HEK293 (cell line): ENCODE measurements around the gene PRSS22.

Experiments used
- CTCF ChIA-PET: fragments of 350-600 bp; formaldehyde crosslinking; extraction: SDS; loops from one replicate; lab custom pipeline; 2021; ENCODE audit warnings: antibody characterized with exemption; lab: Yijun Ruan, JAX
- POLR2A ChIA-PET: fragments of 300-600 bp; formaldehyde crosslinking; extraction: SDS; loops from one replicate; lab custom pipeline; 2020; ENCODE audit warnings: antibody characterized with exemption, inconsistent platforms; lab: Yijun Ruan, JAX
- H3K27ac ChIP-seq: fragments of 200-500 bp; sonication (Bioruptor generic); 2 replicates; pipeline ENCODE4 v1.5.1; 2014; ENCODE audit warnings: low read depth, low read length, control low read depth, inconsistent platforms; ENCODE audit errors: extremely low read depth
- H3K36me3 ChIP-seq, 2 experiments: fragments of 200-500 bp in 1 of 2; sonication (Bioruptor generic) in 1 of 2; 1 replicate in 1 of 2; 2 replicates in 1 of 2; pipeline ENCODE4 v1.5.1; 2014 to 2017; ENCODE audit warnings: inconsistent platforms in 2 of 2, low read length in 2 of 2; ENCODE audit not compliant: control insufficient read depth in 2 of 2, insufficient read depth in 1 of 2
- H3K4me1 ChIP-seq: fragments of 200-500 bp; sonication (Bioruptor generic); 2 replicates; pipeline ENCODE4 v1.5.1; 2014; ENCODE audit warnings: mild to moderate bottlenecking, low read length, inconsistent platforms; ENCODE audit not compliant: control insufficient read depth, insufficient read depth
- H3K4me3 ChIP-seq: 2 replicates; pipeline ENCODE4 v1.5.1; 2011; ENCODE audit warnings: low read depth, mild to moderate bottlenecking, control low read depth, low read length, moderate library complexity
- H3K9me3 ChIP-seq: fragments of 200-500 bp; sonication (Bioruptor generic); 2 replicates; pipeline ENCODE4 v1.5.1; 2014; ENCODE audit warnings: low read depth, low read length, inconsistent platforms; ENCODE audit not compliant: control insufficient read depth, insufficient read depth
- PRDM1 ChIP-seq: fragments of 450-650 bp; formaldehyde crosslinking; IDR thresholded peaks from 2 replicates; pipeline ENCODE4; 2016; ENCODE audit warnings: missing biosample characterization, missing genetic modification characterization
- SCRT1 ChIP-seq: fragments of 450-650 bp; formaldehyde crosslinking; IDR thresholded peaks from 2 replicates; pipeline ENCODE4 v1.5.1; 2016; ENCODE audit warnings: missing biosample characterization, missing genetic modification characterization, borderline replicate concordance
- ZFHX2 ChIP-seq: fragments of 450-650 bp; formaldehyde crosslinking; conservative IDR thresholded peaks from 2 replicates; pipeline ENCODE4 v1.5.1; 2016; ENCODE audit warnings: missing biosample characterization, missing genetic modification characterization
- ZNF169 ChIP-seq: fragments of 450-650 bp; formaldehyde crosslinking; IDR thresholded peaks from 2 replicates; pipeline ENCODE4 v1.5.1; 2016; ENCODE audit warnings: missing biosample characterization, missing genetic modification characterization
- ZNF174 ChIP-seq: fragments of 450-650 bp; formaldehyde crosslinking; IDR thresholded peaks from 2 replicates; pipeline ENCODE4 v1.5.0; 2017; ENCODE audit warnings: missing biosample characterization, mild to moderate bottlenecking, missing genetic modification characterization
- ZNF221 ChIP-seq: fragments of 450-650 bp; formaldehyde crosslinking; IDR thresholded peaks from 2 replicates; pipeline ENCODE4 v1.5.1; 2017; ENCODE audit warnings: missing biosample characterization, missing genetic modification characterization, borderline replicate concordance
- ZNF274 ChIP-seq, 2 experiments: fragments of 200-500 bp in 1 of 2; fragments of 450-650 bp in 1 of 2; sonication (Bioruptor generic) in 1 of 2; formaldehyde crosslinking in 1 of 2; IDR thresholded peaks; 2 replicates each; pipeline versions ENCODE4 v1.5.1 to v1.6.1; 2014 to 2016; ENCODE audit warnings: borderline replicate concordance in 1 of 2, inconsistent platforms in 1 of 2, low read length in 1 of 2, missing biosample characterization in 1 of 2, missing genetic modification characterization in 1 of 2
- ZNF423 ChIP-seq: fragments of 450-650 bp; formaldehyde crosslinking; IDR thresholded peaks from 2 replicates; pipeline ENCODE4 v1.5.1; 2016; ENCODE audit warnings: missing biosample characterization, missing genetic modification characterization
- ZNF514 ChIP-seq: fragments of 450-650 bp; formaldehyde crosslinking; IDR thresholded peaks from 2 replicates; pipeline ENCODE4 v1.5.1; 2016; ENCODE audit warnings: missing biosample characterization, missing genetic modification characterization
- ZNF610 ChIP-seq: fragments of 450-650 bp; formaldehyde crosslinking; IDR thresholded peaks from 2 replicates; pipeline ENCODE4 v1.5.1; 2016; ENCODE audit warnings: missing biosample characterization, missing genetic modification characterization, borderline replicate concordance
- ZNF76 ChIP-seq: fragments of 450-650 bp; formaldehyde crosslinking; IDR thresholded peaks from 2 replicates; pipeline ENCODE4; 2016; ENCODE audit warnings: low read depth, missing biosample characterization, missing genetic modification characterization, borderline replicate concordance
- ZNF792 ChIP-seq: fragments of 450-650 bp; formaldehyde crosslinking; IDR thresholded peaks from 2 replicates; pipeline ENCODE4 v1.5.1; 2016; ENCODE audit warnings: missing biosample characterization, missing genetic modification characterization
- ZNF830 ChIP-seq: fragments of 450-650 bp; IDR thresholded peaks from 2 replicates; pipeline ENCODE4 v1.5.0; 2018; ENCODE audit warnings: missing biosample characterization, missing genetic modification characterization, low read depth, mild to moderate bottlenecking, moderate library complexity
- ZNF837 ChIP-seq: fragments of 450-650 bp; formaldehyde crosslinking; IDR thresholded peaks from 2 replicates; pipeline ENCODE4 v1.5.1; 2016; ENCODE audit warnings: missing biosample characterization, missing genetic modification characterization
- ZSCAN16 ChIP-seq: fragments of 450-650 bp; formaldehyde crosslinking; IDR thresholded peaks from 2 replicates; pipeline ENCODE4 v1.5.1; 2016; ENCODE audit warnings: missing biosample characterization, missing genetic modification characterization
- TF ChIP-seq, protein P1 (sequence below): fragments of 450-650 bp; formaldehyde crosslinking; conservative IDR thresholded peaks from 2 replicates; pipeline ENCODE4 v1.5.1; 2016; ENCODE audit warnings: low read depth, missing biosample characterization, missing genetic modification characterization
- TF ChIP-seq, protein P2 (sequence below): fragments of 450-650 bp; formaldehyde crosslinking; IDR thresholded peaks from 2 replicates; pipeline ENCODE4 v1.5.1; 2017; ENCODE audit warnings: missing biosample characterization, missing genetic modification characterization
- TF ChIP-seq, protein P3 (sequence below): fragments of 450-650 bp; formaldehyde crosslinking; IDR thresholded peaks from 2 replicates; pipeline ENCODE4 v1.5.1; 2016; ENCODE audit warnings: missing biosample characterization, missing genetic modification characterization
- TF ChIP-seq, protein P4 (sequence below): fragments of 450-650 bp; formaldehyde crosslinking; IDR thresholded peaks from 2 replicates; pipeline ENCODE4; 2016; ENCODE audit warnings: missing biosample characterization, missing genetic modification characterization
- TF ChIP-seq, protein P5 (sequence below): fragments of 450-650 bp; formaldehyde crosslinking; IDR thresholded peaks from 2 replicates; pipeline ENCODE4 v1.5.1; 2016; ENCODE audit warnings: missing biosample characterization, missing genetic modification characterization

The PRSS22 gene

DNA sequence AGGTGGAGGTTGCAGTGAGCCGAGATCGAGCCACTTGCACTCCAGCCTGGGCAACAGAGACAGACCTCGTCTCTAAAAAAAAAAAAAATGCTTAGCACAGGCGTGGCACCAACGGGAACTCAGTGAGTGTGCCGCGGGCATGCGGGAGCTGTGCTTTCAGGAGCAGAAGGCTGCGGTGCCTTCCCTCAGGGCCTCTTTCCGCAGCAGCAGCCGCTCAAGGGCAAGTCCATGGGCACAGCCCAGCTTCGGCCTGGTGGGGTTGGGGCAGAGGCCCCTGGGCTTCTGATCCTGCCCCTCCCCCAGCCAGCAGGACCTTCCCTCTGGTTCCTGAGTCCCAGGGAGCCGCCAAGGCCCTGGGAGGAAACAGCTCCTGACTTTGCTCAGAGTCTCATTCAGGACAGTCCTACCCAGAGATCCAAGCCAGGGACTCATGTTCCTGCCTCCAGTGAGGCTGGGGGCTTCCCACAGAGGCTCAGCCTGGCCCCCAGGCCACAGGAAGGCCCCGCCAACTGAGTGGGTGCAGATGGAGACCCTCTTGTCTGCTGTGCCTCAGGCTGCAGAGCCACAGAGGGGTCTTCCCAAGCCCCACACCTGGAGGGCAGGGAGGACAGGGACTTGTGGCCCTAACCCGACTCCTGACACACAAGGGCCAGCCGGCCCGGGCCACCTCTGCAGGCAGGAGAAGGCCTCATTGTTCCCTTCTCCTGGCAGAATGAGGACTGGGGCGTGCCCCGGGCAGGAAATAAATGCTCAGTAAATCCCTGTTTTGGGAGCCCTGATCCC is 31.2 kb downstream of the PRSS22 start:
- H3K27ac ChIP-seq = no peak overlapping the region
- POLR2A ChIA-PET = no interaction called here
- H3K9me3 ChIP-seq = no peaks in the 10 kb centered on the region
- TF ChIP-seq ZNF423 (no peak), ZNF76 (tag by site-specific recombination) (no peak), ZNF837 (tag by site-specific recombination) (no peak), ZNF830 (tag by site-specific recombination) (no peak), ZNF169 (tag by site-specific recombination) (no peak), ZNF274 (IDR thresholded peaks at IDR 0.05; ENCODE audit: low read length) (no peak), ZNF274 (tag by site-specific recombination; IDR thresholded peaks at IDR 0.05; ENCODE audit: borderline replicate concordance) (no peak), ZNF174 (no peak), ZFHX2 (tag by site-specific recombination) (no peak), ZNF514 (tag by site-specific recombination) (no peak), ZSCAN16 (tag by site-specific recombination) (no peak), SCRT1 (no peak), ZNF221 (no peak), ZNF792 (tag by site-specific recombination) (no peak), PRDM1 (tag by site-specific recombination) (no peak), ZNF610 (tag by site-specific recombination) (no peak)
- TF ChIP-seq, protein P1, sequence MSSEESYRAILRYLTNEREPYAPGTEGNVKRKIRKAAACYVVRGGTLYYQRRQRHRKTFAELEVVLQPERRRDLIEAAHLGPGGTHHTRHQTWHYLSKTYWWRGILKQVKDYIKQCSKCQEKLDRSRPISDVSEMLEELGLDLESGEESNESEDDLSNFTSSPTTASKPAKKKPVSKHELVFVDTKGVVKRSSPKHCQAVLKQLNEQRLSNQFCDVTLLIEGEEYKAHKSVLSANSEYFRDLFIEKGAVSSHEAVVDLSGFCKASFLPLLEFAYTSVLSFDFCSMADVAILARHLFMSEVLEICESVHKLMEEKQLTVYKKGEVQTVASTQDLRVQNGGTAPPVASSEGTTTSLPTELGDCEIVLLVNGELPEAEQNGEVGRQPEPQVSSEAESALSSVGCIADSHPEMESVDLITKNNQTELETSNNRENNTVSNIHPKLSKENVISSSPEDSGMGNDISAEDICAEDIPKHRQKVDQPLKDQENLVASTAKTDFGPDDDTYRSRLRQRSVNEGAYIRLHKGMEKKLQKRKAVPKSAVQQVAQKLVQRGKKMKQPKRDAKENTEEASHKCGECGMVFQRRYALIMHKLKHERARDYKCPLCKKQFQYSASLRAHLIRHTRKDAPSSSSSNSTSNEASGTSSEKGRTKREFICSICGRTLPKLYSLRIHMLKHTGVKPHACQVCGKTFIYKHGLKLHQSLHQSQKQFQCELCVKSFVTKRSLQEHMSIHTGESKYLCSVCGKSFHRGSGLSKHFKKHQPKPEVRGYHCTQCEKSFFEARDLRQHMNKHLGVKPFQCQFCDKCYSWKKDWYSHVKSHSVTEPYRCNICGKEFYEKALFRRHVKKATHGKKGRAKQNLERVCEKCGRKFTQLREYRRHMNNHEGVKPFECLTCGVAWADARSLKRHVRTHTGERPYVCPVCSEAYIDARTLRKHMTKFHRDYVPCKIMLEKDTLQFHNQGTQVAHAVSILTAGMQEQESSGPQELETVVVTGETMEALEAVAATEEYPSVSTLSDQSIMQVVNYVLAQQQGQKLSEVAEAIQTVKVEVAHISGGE (tag by site-specific recombination) = no peak
- TF ChIP-seq, protein P2, sequence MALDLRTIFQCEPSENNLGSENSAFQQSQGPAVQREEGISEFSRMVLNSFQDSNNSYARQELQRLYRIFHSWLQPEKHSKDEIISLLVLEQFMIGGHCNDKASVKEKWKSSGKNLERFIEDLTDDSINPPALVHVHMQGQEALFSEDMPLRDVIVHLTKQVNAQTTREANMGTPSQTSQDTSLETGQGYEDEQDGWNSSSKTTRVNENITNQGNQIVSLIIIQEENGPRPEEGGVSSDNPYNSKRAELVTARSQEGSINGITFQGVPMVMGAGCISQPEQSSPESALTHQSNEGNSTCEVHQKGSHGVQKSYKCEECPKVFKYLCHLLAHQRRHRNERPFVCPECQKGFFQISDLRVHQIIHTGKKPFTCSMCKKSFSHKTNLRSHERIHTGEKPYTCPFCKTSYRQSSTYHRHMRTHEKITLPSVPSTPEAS = no peak
- TF ChIP-seq, protein P3, sequence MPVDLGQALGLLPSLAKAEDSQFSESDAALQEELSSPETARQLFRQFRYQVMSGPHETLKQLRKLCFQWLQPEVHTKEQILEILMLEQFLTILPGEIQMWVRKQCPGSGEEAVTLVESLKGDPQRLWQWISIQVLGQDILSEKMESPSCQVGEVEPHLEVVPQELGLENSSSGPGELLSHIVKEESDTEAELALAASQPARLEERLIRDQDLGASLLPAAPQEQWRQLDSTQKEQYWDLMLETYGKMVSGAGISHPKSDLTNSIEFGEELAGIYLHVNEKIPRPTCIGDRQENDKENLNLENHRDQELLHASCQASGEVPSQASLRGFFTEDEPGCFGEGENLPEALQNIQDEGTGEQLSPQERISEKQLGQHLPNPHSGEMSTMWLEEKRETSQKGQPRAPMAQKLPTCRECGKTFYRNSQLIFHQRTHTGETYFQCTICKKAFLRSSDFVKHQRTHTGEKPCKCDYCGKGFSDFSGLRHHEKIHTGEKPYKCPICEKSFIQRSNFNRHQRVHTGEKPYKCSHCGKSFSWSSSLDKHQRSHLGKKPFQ = no peak
- TF ChIP-seq, protein P4, sequence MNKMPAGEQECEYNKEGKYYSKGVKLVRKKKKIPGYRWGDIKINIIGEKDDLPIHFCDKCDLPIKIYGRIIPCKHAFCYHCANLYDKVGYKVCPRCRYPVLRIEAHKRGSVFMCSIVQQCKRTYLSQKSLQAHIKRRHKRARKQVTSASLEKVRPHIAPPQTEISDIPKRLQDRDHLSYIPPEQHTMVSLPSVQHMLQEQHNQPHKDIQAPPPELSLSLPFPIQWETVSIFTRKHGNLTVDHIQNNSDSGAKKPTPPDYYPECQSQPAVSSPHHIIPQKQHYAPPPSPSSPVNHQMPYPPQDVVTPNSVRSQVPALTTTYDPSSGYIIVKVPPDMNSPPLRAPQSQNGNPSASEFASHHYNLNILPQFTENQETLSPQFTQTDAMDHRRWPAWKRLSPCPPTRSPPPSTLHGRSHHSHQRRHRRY (tag by site-specific recombination) = no peak
- TF ChIP-seq, protein P5, sequence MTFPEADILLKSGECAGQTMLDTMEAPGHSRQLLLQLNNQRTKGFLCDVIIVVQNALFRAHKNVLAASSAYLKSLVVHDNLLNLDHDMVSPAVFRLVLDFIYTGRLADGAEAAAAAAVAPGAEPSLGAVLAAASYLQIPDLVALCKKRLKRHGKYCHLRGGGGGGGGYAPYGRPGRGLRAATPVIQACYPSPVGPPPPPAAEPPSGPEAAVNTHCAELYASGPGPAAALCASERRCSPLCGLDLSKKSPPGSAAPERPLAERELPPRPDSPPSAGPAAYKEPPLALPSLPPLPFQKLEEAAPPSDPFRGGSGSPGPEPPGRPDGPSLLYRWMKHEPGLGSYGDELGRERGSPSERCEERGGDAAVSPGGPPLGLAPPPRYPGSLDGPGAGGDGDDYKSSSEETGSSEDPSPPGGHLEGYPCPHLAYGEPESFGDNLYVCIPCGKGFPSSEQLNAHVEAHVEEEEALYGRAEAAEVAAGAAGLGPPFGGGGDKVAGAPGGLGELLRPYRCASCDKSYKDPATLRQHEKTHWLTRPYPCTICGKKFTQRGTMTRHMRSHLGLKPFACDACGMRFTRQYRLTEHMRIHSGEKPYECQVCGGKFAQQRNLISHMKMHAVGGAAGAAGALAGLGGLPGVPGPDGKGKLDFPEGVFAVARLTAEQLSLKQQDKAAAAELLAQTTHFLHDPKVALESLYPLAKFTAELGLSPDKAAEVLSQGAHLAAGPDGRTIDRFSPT (tag by site-specific recombination) = no peak
- CTCF ChIA-PET = interaction anchor here (0.6 kb wide), 1 partner anchor 77 kb away, joined by 3 read pairs; no protein-coding TSS in a partner anchor
- H3K4me3 ChIP-seq = no peak overlapping the region
- no peaks in the 10 kb centered on the region for H3K4me1 ChIP-seq
- no peaks in the 10 kb centered on the region for H3K36me3 ChIP-seq
